Mesendoderm (in vitro differentiated cells): ENCODE results near the gene POLR1B.
"Not testable (repeated sequence)": the region's sequence is repeated elsewhere in the genome, so short reads cannot be mapped to it uniquely, and the experiment has no call there.

Experiments used
- DNase-seq: peaks from one replicate; pipeline ENCODE4 v3.0.0; 2013
- H2AK5ac ChIP-seq: 2 replicates; pipeline ENCODE4 v1.6.1; 2013; ENCODE audit warnings: low read length, inconsistent platforms
- H2BK120ac ChIP-seq: 2 replicates; pipeline ENCODE4 v1.6.1; 2013; ENCODE audit warnings: low read depth, mild to moderate bottlenecking, low read length, moderate library complexity, mixed read lengths
- H2BK15ac ChIP-seq: replicated peaks from 2 replicates; pipeline ENCODE4 v1.6.1; 2013; ENCODE audit warnings: low read depth, mild to moderate bottlenecking, moderate library complexity
- H2BK5ac ChIP-seq: 2 replicates; pipeline ENCODE4 v1.6.1; 2013; ENCODE audit warnings: low read length, inconsistent platforms
- H3K18ac ChIP-seq: 2 replicates; pipeline ENCODE4 v1.6.1; 2013; ENCODE audit warnings: mild to moderate bottlenecking, low read length, mixed read lengths
- H3K23ac ChIP-seq: one replicate; pipeline ENCODE4 v1.6.1; 2013; ENCODE audit warnings: low read length
- H3K27ac ChIP-seq: 2 replicates; pipeline ENCODE4 v1.5.1; 2013; ENCODE audit warnings: low read depth, mild to moderate bottlenecking, inconsistent platforms, low read length, moderate library complexity
- H3K27me3 ChIP-seq: 2 replicates; pipeline ENCODE4 v1.6.1; 2013; ENCODE audit warnings: low read length, control low read depth, mild to moderate bottlenecking, inconsistent platforms; ENCODE audit not compliant: insufficient read depth, poor library complexity
- H3K36me3 ChIP-seq: 2 replicates; pipeline ENCODE4 v1.6.1; 2013; ENCODE audit warnings: low read length, inconsistent platforms; ENCODE audit not compliant: control insufficient read depth, insufficient read depth
- H3K4ac ChIP-seq: one replicate; pipeline ENCODE4 v1.6.1; 2013; ENCODE audit warnings: low read depth, mild to moderate bottlenecking, low read length, moderate library complexity
- H3K4me1 ChIP-seq: 2 replicates; pipeline ENCODE4 v1.6.1; 2013; ENCODE audit warnings: low read depth, low read length, inconsistent platforms; ENCODE audit not compliant: control insufficient read depth
- H3K4me2 ChIP-seq: 2 replicates; pipeline ENCODE4 v1.6.1; 2013; ENCODE audit warnings: low read length
- H3K4me3 ChIP-seq: 2 replicates; pipeline ENCODE4 v1.5.1; 2013; ENCODE audit warnings: mild to moderate bottlenecking, low read length
- H3K56ac ChIP-seq: one replicate; pipeline ENCODE4 v1.6.1; 2013; ENCODE audit warnings: low read length
- H3K79me1 ChIP-seq: 2 replicates; pipeline ENCODE4 v1.6.1; 2013; ENCODE audit warnings: low read length, inconsistent platforms
- H3K79me2 ChIP-seq: 2 replicates; pipeline ENCODE4 v1.6.1; 2013; ENCODE audit warnings: mild to moderate bottlenecking, low read length; ENCODE audit not compliant: control insufficient read depth, insufficient read depth
- H3K9ac ChIP-seq: 2 replicates; pipeline ENCODE4 v1.6.1; 2013; ENCODE audit warnings: low read length, inconsistent platforms
- H4K5ac ChIP-seq: one replicate; pipeline ENCODE4 v1.6.1; 2013; ENCODE audit warnings: low read length
- H4K8ac ChIP-seq: one replicate; pipeline ENCODE4 v1.6.1; 2013; ENCODE audit warnings: low read depth, mild to moderate bottlenecking, control low read depth, low read length, moderate library complexity
- WGBS: extraction: QIAGEN DNeasy Blood & Tissue Kit; methylation state at CpG from one replicate; pipeline ENCODE4 v1.1.7; 2013; ENCODE audit warnings: low lambda C conversion rate, missing lambda C conversion rate; ENCODE audit not compliant: insufficient coverage; ENCODE audit errors: extremely low coverage; 5-methylcytosine and 5-hydroxymethylcytosine counted together

POLR1B gene

DNA sequence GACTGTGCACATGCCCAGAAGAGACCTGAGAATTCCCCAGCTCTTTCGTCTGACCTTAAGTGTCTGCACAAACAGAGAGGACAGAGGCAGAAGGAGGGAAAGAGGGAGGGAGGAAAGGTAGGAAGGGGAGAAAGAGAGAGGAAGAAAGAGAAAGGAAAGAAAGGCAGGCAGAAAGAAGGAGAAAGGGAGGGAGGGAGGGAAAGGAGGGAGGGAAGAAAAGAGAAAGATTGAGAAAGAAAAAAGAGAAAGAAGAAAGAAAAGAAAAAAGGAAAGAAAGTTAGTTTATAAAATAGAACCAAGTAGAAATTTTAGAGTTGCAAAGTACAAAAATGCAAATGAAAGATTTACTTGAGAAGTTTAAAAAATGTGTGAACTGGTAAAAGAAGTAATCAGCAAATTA, 7.4 kb upstream of the POLR1B start:
- Histone ChIP-seq H3K9ac (no peak overlapping the region), H4K5ac (no peak overlapping the region), H3K36me3 (peaks cover 4% of the 10 kb centered on the region), H3K4ac (no peak overlapping the region), H3K56ac (no peak overlapping the region), H3K27ac (no peak overlapping the region), H2BK120ac (no peak overlapping the region), H3K4me2 (no peak overlapping the region), H3K4me1 (no peaks in the 10 kb centered on the region), H3K79me2 (no peaks in the 10 kb centered on the region), H3K27me3 (no peaks in the 10 kb centered on the region), H2BK5ac (no peak overlapping the region), H2BK15ac (no peak overlapping the region), H2AK5ac (no peak overlapping the region), H4K8ac (no peak overlapping the region), H3K4me3 (no peak overlapping the region), H3K23ac (no peak overlapping the region), H3K18ac (no peak overlapping the region), H3K79me1 (no peaks in the 10 kb centered on the region)
- no CpG with 5 or more reads among the region's 1 CpG for WGBS
- DNase-seq: no peak

DNA sequence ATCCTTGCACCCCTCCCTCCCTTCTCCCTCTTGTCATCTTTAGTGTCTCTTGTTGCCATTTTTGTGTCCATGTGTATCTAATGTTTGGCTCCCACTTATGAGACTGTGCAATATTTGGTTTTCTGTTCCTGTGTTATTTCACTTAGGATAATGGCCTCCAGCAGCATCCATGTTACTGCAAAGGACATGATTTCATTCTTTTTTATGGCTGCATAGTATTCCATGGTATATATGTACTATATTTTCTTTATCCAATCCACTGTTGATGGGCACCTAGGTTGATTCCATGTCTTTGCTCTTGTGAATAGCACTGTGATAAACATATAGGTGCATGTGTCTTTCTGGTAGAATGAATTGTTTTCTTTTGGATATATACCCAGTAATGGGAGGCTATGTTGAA, 5.6 kb upstream of the POLR1B start:
- not testable (repeated sequence) for H3K27me3 ChIP-seq, H4K8ac ChIP-seq, H3K27ac ChIP-seq

DNA sequence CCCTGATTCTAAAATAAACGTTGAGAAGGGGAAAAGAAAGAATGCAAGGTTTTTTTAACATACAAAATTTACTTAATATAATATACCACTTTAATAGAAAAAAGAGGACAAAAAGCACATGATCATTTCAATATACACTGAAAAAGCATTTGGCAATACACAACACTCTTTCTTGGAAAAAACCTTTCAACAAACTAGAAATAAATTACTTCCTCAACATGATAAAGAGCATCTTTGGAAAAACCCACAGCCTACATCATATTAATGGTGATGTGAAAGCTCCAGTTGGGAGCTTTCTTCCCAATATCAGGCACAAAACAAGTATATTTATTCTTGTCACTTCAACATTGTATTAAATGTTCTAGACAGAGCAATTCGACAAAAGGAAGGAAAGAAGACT, 3.0 kb upstream of the POLR1B start:
- Histone ChIP-seq H3K9ac (no peak overlapping the region), H4K8ac (no peak overlapping the region), H3K27me3 (no peaks in the 10 kb centered on the region), H3K79me1 (peaks cover 3% of the 10 kb centered on the region), H3K4me3 (no peak overlapping the region), H3K18ac (no peak overlapping the region), H2BK120ac (no peak overlapping the region), H3K79me2 (peaks cover 16% of the 10 kb centered on the region), H2AK5ac (no peak overlapping the region), H3K4me2 (no peak overlapping the region), H3K36me3 (no peaks in the 10 kb centered on the region), H3K56ac (no peak overlapping the region), H4K5ac (no peak overlapping the region), H3K23ac (no peak overlapping the region), H3K4me1 (no peaks in the 10 kb centered on the region), H2BK15ac (no peak overlapping the region), H3K4ac (no peak overlapping the region), H2BK5ac (no peak overlapping the region), H3K27ac (no peak overlapping the region)
- WGBS: no CpG with 5 or more reads among the region's 2 CpGs
- no peak for DNase-seq

More for the DNA sequence above, 5.6 kb upstream of the POLR1B start:
- not testable (repeated sequence) for H2BK120ac ChIP-seq, H3K4ac ChIP-seq, DNase-seq, H3K4me2 ChIP-seq, H2AK5ac ChIP-seq, H3K18ac ChIP-seq, H2BK15ac ChIP-seq, H3K79me1 ChIP-seq, H3K36me3 ChIP-seq, H3K79me2 ChIP-seq, H3K4me1 ChIP-seq, H3K56ac ChIP-seq, H4K5ac ChIP-seq, H3K4me3 ChIP-seq, H3K23ac ChIP-seq, H2BK5ac ChIP-seq, H3K9ac ChIP-seq

DNA sequence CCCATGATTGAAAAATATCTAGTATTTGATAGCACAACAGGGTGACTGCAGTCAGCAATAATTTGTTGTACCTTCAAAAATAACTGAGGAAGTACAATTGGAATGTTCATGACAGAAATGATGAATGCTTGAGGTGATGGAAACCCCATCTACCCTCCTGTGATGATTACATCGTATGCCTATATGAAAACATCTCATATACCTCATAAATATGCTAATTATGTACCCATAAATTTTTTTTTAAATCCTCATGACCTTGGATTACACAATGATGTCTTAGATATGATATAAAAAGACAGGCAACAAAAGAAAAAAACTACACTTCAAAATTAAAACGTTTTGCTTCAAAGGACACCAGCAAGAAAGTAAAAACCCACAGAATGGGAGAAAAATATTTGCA, 1.4 kb upstream of the POLR1B start:
- H3K79me2 ChIP-seq: peaks cover 27% of the 10 kb centered on the region

DNA sequence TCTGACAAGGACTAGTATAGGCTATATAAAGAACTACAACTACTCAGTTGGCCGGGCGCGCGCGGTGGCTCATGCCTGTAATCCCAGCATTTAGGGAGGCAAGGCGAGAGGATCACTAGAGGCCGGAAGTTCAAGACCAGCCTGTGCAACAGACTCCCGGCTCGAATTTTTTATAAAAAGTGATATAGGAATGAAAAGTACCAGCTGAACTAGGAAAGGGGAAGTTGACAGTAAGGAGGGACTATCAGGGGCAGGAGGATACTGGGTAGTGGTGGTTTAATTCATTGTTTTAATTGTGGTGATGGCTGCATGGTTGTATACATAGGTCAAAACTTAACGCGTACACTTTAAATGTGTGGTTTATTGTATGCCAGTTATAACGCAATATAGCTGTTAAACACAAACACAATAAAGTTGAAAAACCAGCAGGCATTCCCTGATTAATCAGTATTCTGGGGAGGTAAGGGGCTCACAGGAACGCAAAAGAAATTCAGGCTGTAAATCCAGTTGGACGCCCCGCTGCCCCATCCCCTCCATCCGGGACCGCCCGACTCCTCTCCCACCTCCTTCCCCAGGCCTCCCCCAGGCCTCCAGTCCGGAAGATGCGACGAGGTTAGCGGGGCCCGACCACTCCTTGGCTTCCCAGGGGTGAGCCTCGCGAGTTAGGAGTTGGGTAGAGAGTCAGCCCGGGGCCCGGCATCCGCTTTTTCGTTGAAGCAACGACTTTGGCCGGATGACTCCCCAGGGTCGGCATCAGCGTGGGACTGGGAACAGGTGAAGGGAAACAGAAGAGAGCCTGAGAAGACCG, 746 bp upstream of the POLR1B start:
- no peak overlapping the region for H3K4ac ChIP-seq
- H3K27ac ChIP-seq: no peak overlapping the region
- no peaks in the 10 kb centered on the region for H3K4me1 ChIP-seq
- H2BK120ac ChIP-seq: no peak overlapping the region
- no CpG with 5 or more reads among the region's 34 CpGs for WGBS
- no peak overlapping the region for H3K18ac ChIP-seq
- no peak overlapping the region for H3K23ac ChIP-seq
- no peaks in the 10 kb centered on the region for H3K36me3 ChIP-seq
- H3K4me3 ChIP-seq: peak overlapping the region; percentile 90
- peak overlapping the region; percentile 97 for H3K56ac ChIP-seq
- no peaks in the 10 kb centered on the region for H3K27me3 ChIP-seq
- peak overlapping the region; percentile 53 for H3K4me2 ChIP-seq
- no peak overlapping the region for H4K8ac ChIP-seq
- no peak overlapping the region for H2AK5ac ChIP-seq
- peaks cover 4% of the 10 kb centered on the region for H3K79me1 ChIP-seq
- H3K79me2 ChIP-seq: peaks cover 30% of the 10 kb centered on the region
- peak; percentile 84 for DNase-seq
- H2BK5ac ChIP-seq: no peak overlapping the region
- H2BK15ac ChIP-seq: no peak overlapping the region
- H4K5ac ChIP-seq: no peak overlapping the region
- peak overlapping the region; percentile 65 for H3K9ac ChIP-seq

More for the DNA sequence above, 1.4 kb upstream of the POLR1B start:
- H3K56ac ChIP-seq: no peak overlapping the region
- H3K4me2 ChIP-seq: no peak overlapping the region
- WGBS: no CpG with 5 or more reads among the region's 2 CpGs
- H3K27ac ChIP-seq: no peak overlapping the region
- no peak overlapping the region for H3K4me3 ChIP-seq
- no peaks in the 10 kb centered on the region for H3K4me1 ChIP-seq
- no peak overlapping the region for H3K18ac ChIP-seq
- H3K79me1 ChIP-seq: peaks cover 3% of the 10 kb centered on the region
- no peak overlapping the region for H3K9ac ChIP-seq
- H3K36me3 ChIP-seq: no peaks in the 10 kb centered on the region
- no peak overlapping the region for H3K4ac ChIP-seq
- no peak overlapping the region for H2BK120ac ChIP-seq
- H3K27me3 ChIP-seq: no peaks in the 10 kb centered on the region
- no peak overlapping the region for H2AK5ac ChIP-seq
- no peak overlapping the region for H2BK15ac ChIP-seq
- no peak overlapping the region for H3K23ac ChIP-seq
- H2BK5ac ChIP-seq: no peak overlapping the region
- H4K5ac ChIP-seq: no peak overlapping the region
- no peak for DNase-seq
- H4K8ac ChIP-seq: no peak overlapping the region
